ENCODE measurements around the gene NFAM1.

The NFAM1 gene

DNA sequence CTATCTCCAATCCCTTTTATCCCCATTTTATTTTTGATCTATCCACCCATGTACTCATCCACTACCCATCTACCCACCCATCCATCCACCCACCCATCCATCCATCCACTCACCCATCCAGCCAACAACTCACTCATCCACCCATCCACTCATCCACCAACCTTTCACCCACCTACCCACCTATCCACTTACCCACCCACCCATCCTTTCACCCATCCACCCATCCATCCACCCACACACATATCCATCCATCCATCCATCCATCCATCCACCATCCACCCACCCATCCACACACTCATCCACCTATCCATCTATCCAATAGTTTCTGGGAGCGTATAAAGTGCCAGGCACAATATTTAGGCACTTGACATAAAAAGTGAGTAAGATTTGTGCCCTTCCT is 39.2 kb upstream of the NFAM1 start:
- no peak overlapping the region for H3K9ac ChIP-seq (ENCODE audit: low read length)
- DNase-seq, result no peak
- peaks cover 24 to 38% of the 10 kb centered on the region in 2 experiments for H3K27me3 ChIP-seq (ENCODE audit: control insufficient read depth in 1 of 2, insufficient read depth in 1 of 2, low read length in 2 of 2)
- no peak overlapping the region for H4K8ac ChIP-seq (ENCODE audit: low read length)
- H4K91ac ChIP-seq (ENCODE audit: low read length), result no peak overlapping the region
- WGBS, result 100% methylated on average over 1 of the region's 1 CpG
- H2AK5ac ChIP-seq (ENCODE audit: low read length, severe bottlenecking), result no peak overlapping the region
- H2AFZ ChIP-seq (ENCODE audit: low read depth, low read length), result no peak overlapping the region
- no peak overlapping the region for H3K23ac ChIP-seq (ENCODE audit: low read length in 2 of 2)
- no peak overlapping the region for H3K4me3 ChIP-seq (ENCODE audit: insufficient read depth in 1 of 2, low read depth in 1 of 2, low read length in 2 of 2)
- no peak overlapping the region for H3K14ac ChIP-seq (ENCODE audit: low read length in 2 of 2)
- no peaks in the 10 kb centered on the region for H3K9me3 ChIP-seq (ENCODE audit: control insufficient read depth, low read length)
- H2BK15ac ChIP-seq (ENCODE audit: low read depth, poor library complexity, severe bottlenecking), result no peak overlapping the region
- H2BK5ac ChIP-seq (ENCODE audit: low read depth, low read length, poor library complexity, severe bottlenecking), result no peak overlapping the region
- no peak overlapping the region for H3K4ac ChIP-seq (ENCODE audit: low read depth in 1 of 2, low read length in 2 of 2)
- H3K36me3 ChIP-seq (ENCODE audit: control insufficient read depth in 1 of 2, insufficient read depth in 2 of 2, low read depth in 1 of 2, low read length in 2 of 2), result no peaks in the 10 kb centered on the region
- H3K4me1 ChIP-seq (ENCODE audit: control insufficient read depth, insufficient read depth, low read depth, low read length), result peaks cover 3% of the 10 kb centered on the region
- H3K27ac ChIP-seq (ENCODE audit: low read length, poor library complexity, severe bottlenecking), result no peak overlapping the region
- H2BK12ac ChIP-seq (ENCODE audit: low read length in 2 of 2), result no peak overlapping the region
- H3K4me2 ChIP-seq (ENCODE audit: low read length, poor library complexity, severe bottlenecking), result no peak overlapping the region
- H2BK120ac ChIP-seq (ENCODE audit: low read depth, low read length), result no peak overlapping the region
- H3K79me1 ChIP-seq (replicated peaks; ENCODE audit: low read length, poor library complexity, severe bottlenecking), result no peaks in the 10 kb centered on the region
- H3K18ac ChIP-seq (ENCODE audit: low read depth in 1 of 2, low read length in 2 of 2), result no peak overlapping the region

GRCh38 chr22:42470366-42471082 is 38.3 kb upstream of the NFAM1 start:
- no peak overlapping the region for H3K4ac ChIP-seq (ENCODE audit: low read depth in 1 of 2, low read length in 2 of 2)
- no peak overlapping the region for H3K23ac ChIP-seq (ENCODE audit: low read length in 2 of 2)
- H2BK15ac ChIP-seq (ENCODE audit: low read depth, poor library complexity, severe bottlenecking), result no peak overlapping the region
- H3K4me3 ChIP-seq (ENCODE audit: insufficient read depth in 1 of 2, low read depth in 1 of 2, low read length in 2 of 2), result peak overlapping the region in 1 of 2 experiments; percentile 41
- H3K18ac ChIP-seq (ENCODE audit: low read depth in 1 of 2, low read length in 2 of 2), result no peak overlapping the region
- no peak overlapping the region for H4K91ac ChIP-seq (ENCODE audit: low read length)
- H3K4me2 ChIP-seq (ENCODE audit: low read length, poor library complexity, severe bottlenecking), result no peak overlapping the region
- no peak overlapping the region for H4K8ac ChIP-seq (ENCODE audit: low read length)
- H3K9me3 ChIP-seq (ENCODE audit: control insufficient read depth, low read length), result no peaks in the 10 kb centered on the region
- H3K14ac ChIP-seq (ENCODE audit: low read length in 2 of 2), result no peak overlapping the region
- no peaks in the 10 kb centered on the region for H3K79me1 ChIP-seq (replicated peaks; ENCODE audit: low read length, poor library complexity, severe bottlenecking)
- H2AK5ac ChIP-seq (ENCODE audit: low read length, severe bottlenecking), result no peak overlapping the region
- no peak for DNase-seq
- H3K4me1 ChIP-seq (ENCODE audit: control insufficient read depth, insufficient read depth, low read depth, low read length), result peaks cover 3% of the 10 kb centered on the region
- H3K9ac ChIP-seq (ENCODE audit: low read length), result peak overlapping the region; percentile 31
- no peak overlapping the region for H2BK12ac ChIP-seq (ENCODE audit: low read length in 2 of 2)
- H3K27me3 ChIP-seq (ENCODE audit: control insufficient read depth in 1 of 2, insufficient read depth in 1 of 2, low read length in 2 of 2), result peaks cover 21 to 38% of the 10 kb centered on the region in 2 experiments
- H3K27ac ChIP-seq (ENCODE audit: low read length, poor library complexity, severe bottlenecking), result no peak overlapping the region
- H2AFZ ChIP-seq (ENCODE audit: low read depth, low read length), result no peak overlapping the region
- no peak overlapping the region for H2BK120ac ChIP-seq (ENCODE audit: low read depth, low read length)
- no peaks in the 10 kb centered on the region for H3K36me3 ChIP-seq (ENCODE audit: control insufficient read depth in 1 of 2, insufficient read depth in 2 of 2, low read depth in 1 of 2, low read length in 2 of 2)
- no peak overlapping the region for H2BK5ac ChIP-seq (ENCODE audit: low read depth, low read length, poor library complexity, severe bottlenecking)
- 66% methylated on average over 3 of the region's 4 CpGs for WGBS

- H3K4ac ChIP-seq (ENCODE audit: low read depth in 1 of 2, low read length in 2 of 2), result no peak overlapping the region
- H3K18ac ChIP-seq (ENCODE audit: low read depth in 1 of 2, low read length in 2 of 2), result no peak overlapping the region
- no peak overlapping the region for H2BK12ac ChIP-seq (ENCODE audit: low read length in 2 of 2)
- H3K23ac ChIP-seq (ENCODE audit: low read length in 2 of 2), result peak overlapping the region in 1 of 2 experiments; percentile 59
- no peak overlapping the region for H2BK5ac ChIP-seq (ENCODE audit: low read depth, low read length, poor library complexity, severe bottlenecking)
- H3K4me2 ChIP-seq (ENCODE audit: low read length, poor library complexity, severe bottlenecking), result no peak overlapping the region
- DNase-seq, result peak; percentile 1
- H4K91ac ChIP-seq (ENCODE audit: low read length), result no peak overlapping the region
- H3K27me3 ChIP-seq (ENCODE audit: control insufficient read depth in 1 of 2, insufficient read depth in 1 of 2, low read length in 2 of 2), result peaks cover 14 to 33% of the 10 kb centered on the region in 2 experiments
- peak overlapping the region in 1 of 2 experiments; percentile 48 for H3K14ac ChIP-seq (ENCODE audit: low read length in 2 of 2)
- H3K9me3 ChIP-seq (ENCODE audit: control insufficient read depth, low read length), result no peaks in the 10 kb centered on the region
- no peak overlapping the region for H3K9ac ChIP-seq (ENCODE audit: low read length)
- WGBS, result 82% methylated on average over 1 of the region's 2 CpGs
- no peak overlapping the region for H3K4me3 ChIP-seq (ENCODE audit: insufficient read depth in 1 of 2, low read depth in 1 of 2, low read length in 2 of 2)
- peak overlapping the region; percentile 23 for H2AFZ ChIP-seq (ENCODE audit: low read depth, low read length)
- H3K4me1 ChIP-seq (ENCODE audit: control insufficient read depth, insufficient read depth, low read depth, low read length), result peaks cover 3% of the 10 kb centered on the region
- no peak overlapping the region for H2BK15ac ChIP-seq (ENCODE audit: low read depth, poor library complexity, severe bottlenecking)
- no peak overlapping the region for H2BK120ac ChIP-seq (ENCODE audit: low read depth, low read length)
- H2AK5ac ChIP-seq (ENCODE audit: low read length, severe bottlenecking), result no peak overlapping the region
- H3K36me3 ChIP-seq (ENCODE audit: control insufficient read depth in 1 of 2, insufficient read depth in 2 of 2, low read depth in 1 of 2, low read length in 2 of 2), result no peaks in the 10 kb centered on the region
- H4K8ac ChIP-seq (ENCODE audit: low read length), result no peak overlapping the region
- no peak overlapping the region for H3K27ac ChIP-seq (ENCODE audit: low read length, poor library complexity, severe bottlenecking)
- no peaks in the 10 kb centered on the region for H3K79me1 ChIP-seq (replicated peaks; ENCODE audit: low read length, poor library complexity, severe bottlenecking)
These were observed 36.6 kb upstream of the NFAM1 start for GRCh38 chr22:42468841-42469240.

DNA sequence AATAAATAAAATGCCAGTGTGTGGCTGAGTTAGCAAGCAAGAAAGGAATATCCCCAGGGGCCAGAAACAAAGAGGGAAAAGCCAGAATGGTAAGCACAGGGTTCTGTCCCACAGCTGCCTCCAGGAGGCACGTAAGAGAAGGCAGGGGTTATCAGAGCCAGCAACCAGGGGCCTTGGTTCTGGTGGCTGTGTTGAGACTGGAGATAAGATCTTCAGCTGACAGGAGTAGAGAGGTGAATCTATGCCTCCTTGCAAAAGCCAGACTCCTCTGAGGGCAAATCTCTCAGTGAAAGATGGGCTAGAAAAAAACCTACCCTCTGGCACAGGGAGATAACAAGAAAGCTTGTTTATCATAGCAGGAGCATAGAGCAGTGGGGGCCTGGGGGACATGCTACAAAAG is 29.8 kb upstream of the NFAM1 start:
- Histone ChIP-seq H3K9ac (ENCODE audit: low read length) (no peak overlapping the region), H2AK5ac (ENCODE audit: low read length, severe bottlenecking) (no peak overlapping the region), H2BK15ac (ENCODE audit: low read depth, poor library complexity, severe bottlenecking) (no peak overlapping the region), H2AFZ (ENCODE audit: low read depth, low read length) (no peak overlapping the region), H3K14ac (ENCODE audit: low read length in 2 of 2) (no peak overlapping the region), H3K4me1 (ENCODE audit: control insufficient read depth, insufficient read depth, low read depth, low read length) (no peaks in the 10 kb centered on the region), H3K18ac (ENCODE audit: low read depth in 1 of 2, low read length in 2 of 2) (no peak overlapping the region), H3K27ac (ENCODE audit: low read length, poor library complexity, severe bottlenecking) (no peak overlapping the region), H3K4me3 (ENCODE audit: insufficient read depth in 1 of 2, low read depth in 1 of 2, low read length in 2 of 2) (no peak overlapping the region), H3K27me3 (ENCODE audit: control insufficient read depth in 1 of 2, insufficient read depth in 1 of 2, low read length in 2 of 2) (peaks cover 28 to 64% of the 10 kb centered on the region in 2 experiments), H2BK120ac (ENCODE audit: low read depth, low read length) (no peak overlapping the region), H3K79me1 (replicated peaks; ENCODE audit: low read length, poor library complexity, severe bottlenecking) (no peaks in the 10 kb centered on the region), H3K4ac (ENCODE audit: low read depth in 1 of 2, low read length in 2 of 2) (no peak overlapping the region), H3K4me2 (ENCODE audit: low read length, poor library complexity, severe bottlenecking) (no peak overlapping the region), H3K36me3 (ENCODE audit: control insufficient read depth in 1 of 2, insufficient read depth in 2 of 2, low read depth in 1 of 2, low read length in 2 of 2) (no peaks in the 10 kb centered on the region), H4K91ac (ENCODE audit: low read length) (no peak overlapping the region), H2BK12ac (ENCODE audit: low read length in 2 of 2) (no peak overlapping the region), H2BK5ac (ENCODE audit: low read depth, low read length, poor library complexity, severe bottlenecking) (no peak overlapping the region), H3K9me3 (ENCODE audit: control insufficient read depth, low read length) (no peaks in the 10 kb centered on the region), H4K8ac (ENCODE audit: low read length) (no peak overlapping the region), H3K23ac (ENCODE audit: low read length in 2 of 2) (no peak overlapping the region)
- WGBS, result 2% methylated on average over 1 of the region's 1 CpG
- DNase-seq, result no peak

Data from mesenchymal stem cell (in vitro differentiated cells and primary cell).